Measurements from ENCODE around the gene FBXO47. TPM values are rescaled to one million over a fixed set of nuclear protein-coding genes. Genes with fewer than 3 reads are reported as not detected.
"Not testable (repeated sequence)": the region's sequence is repeated elsewhere in the genome, so short reads cannot be mapped to it uniquely, and the experiment has no call there.

Gene FBXO47
- total and polyA plus RNA-seq, 12 donors = not detected

- H3K4me3 ChIP-seq = no peak overlapping the region
- no peak for TF ChIP-seq CTCF (IDR thresholded peaks at IDR 0.05)
- no peaks in the 10 kb centered on the region for H3K27me3 ChIP-seq
- ATAC-seq (no peak), DNase-seq (no peak)
- no peak overlapping the region for H3K27ac ChIP-seq
- H3K4me1 ChIP-seq = no peaks in the 10 kb centered on the region
- H3K36me3 ChIP-seq = no peaks in the 10 kb centered on the region
- no peaks in the 10 kb centered on the region for H3K9me3 ChIP-seq
- intact Hi-C loops (cut with DNase I) = no loop called here
- WGBS, 2 donors = 0 to 5% methylated on average over 1 of the region's 1 CpG
These were observed 8.9 kb downstream of the FBXO47 start for GRCh38 chr17:38958326-38958725.

GRCh38 chr17:38953800-38954199 is 13.4 kb downstream of the FBXO47 start:
- ATAC-seq; H3K27ac ChIP-seq; H3K4me1 ChIP-seq; H3K4me3 ChIP-seq; H3K9me3 ChIP-seq; DNase-seq; H3K27me3 ChIP-seq; H3K36me3 ChIP-seq; intact Hi-C loops (cut with DNase I): not testable (repeated sequence)
- 93% methylated on average over 7 of the region's 7 CpGs for WGBS, 2 donors

GRCh38 chr17:38947189-38947588 is 20.0 kb downstream of the FBXO47 start:
- DNase-seq = no peak

GRCh38 chr17:38943607-38944006 is 23.6 kb downstream of the FBXO47 start:
- intact Hi-C loops (cut with DNase I) = no loop called here
- H3K36me3 ChIP-seq = no peaks in the 10 kb centered on the region
- H3K27ac ChIP-seq = no peak overlapping the region
- H3K27me3 ChIP-seq = peaks cover 0 to under 1% (median 0%) of the 10 kb centered on the region in 7 donors
- TF ChIP-seq CTCF (IDR thresholded peaks at IDR 0.05) = no peak
- DNase-seq = no peak
- 70 to 79% methylated on average over 8 of the region's 8 CpGs for WGBS, 2 donors
- peaks cover 0 to 5% (median 0%) of the 10 kb centered on the region in 9 donors for H3K4me1 ChIP-seq
- no peaks in the 10 kb centered on the region for H3K9me3 ChIP-seq
- ATAC-seq = no peak
- no peak overlapping the region for H3K4me3 ChIP-seq

More at GRCh38 chr17:38947189-38947588, 20.0 kb downstream of the FBXO47 start:
- no peak for TF ChIP-seq CTCF (IDR thresholded peaks at IDR 0.05)
- Histone ChIP-seq H3K27me3 (no peaks in the 10 kb centered on the region), H3K36me3 (no peaks in the 10 kb centered on the region), H3K4me3 (no peak overlapping the region), H3K4me1 (no peaks in the 10 kb centered on the region), H3K9me3 (no peaks in the 10 kb centered on the region), H3K27ac (no peak overlapping the region)
- 85 to 92% methylated on average over 2 of the region's 2 CpGs for WGBS, 2 donors
- ATAC-seq = no peak
- intact Hi-C loops (cut with DNase I) = no loop called here

- no peaks in the 10 kb centered on the region for H3K36me3 ChIP-seq
- ATAC-seq (no peak), DNase-seq (no peak)
- peaks cover 0 to 5% (median 0%) of the 10 kb centered on the region in 9 donors for H3K4me1 ChIP-seq
- H3K27me3 ChIP-seq = peaks cover 0 to 8% (median 0%) of the 10 kb centered on the region in 7 donors
- no peak overlapping the region for H3K27ac ChIP-seq
- no peak overlapping the region for H3K4me3 ChIP-seq
- no peaks in the 10 kb centered on the region for H3K9me3 ChIP-seq
- intact Hi-C loops (cut with DNase I) = no loop called here
- WGBS, 2 donors = 55 to 64% methylated on average over 4 of the region's 4 CpGs
- TF ChIP-seq CTCF (IDR thresholded peaks at IDR 0.05) = no peak
These were observed 24.4 kb downstream of the FBXO47 start for GRCh38 chr17:38942696-38943334.

All from heart right ventricle (tissue), 16 donors.